GM23248 (cell line): ENCODE results near the gene HIVEP3.

Experiments used
- EZH2 ChIP-seq: fragments of 200-600 bp; sonication (generic); IDR thresholded peaks from 2 replicates; pipeline ENCODE4 v1.6.1; 2018; ENCODE audit warnings: antibody characterized with exemption, mild to moderate bottlenecking; ENCODE audit not compliant: insufficient read depth, poor library complexity, severe bottlenecking
- EZH2phosphoT487 ChIP-seq: fragments of 200-600 bp; sonication (generic); IDR thresholded peaks from 2 replicates; pipeline ENCODE4 v1.6.1; 2018; ENCODE audit warnings: antibody characterized with exemption, moderate library complexity, mild to moderate bottlenecking, low read depth; ENCODE audit not compliant: insufficient read depth

DNA sequence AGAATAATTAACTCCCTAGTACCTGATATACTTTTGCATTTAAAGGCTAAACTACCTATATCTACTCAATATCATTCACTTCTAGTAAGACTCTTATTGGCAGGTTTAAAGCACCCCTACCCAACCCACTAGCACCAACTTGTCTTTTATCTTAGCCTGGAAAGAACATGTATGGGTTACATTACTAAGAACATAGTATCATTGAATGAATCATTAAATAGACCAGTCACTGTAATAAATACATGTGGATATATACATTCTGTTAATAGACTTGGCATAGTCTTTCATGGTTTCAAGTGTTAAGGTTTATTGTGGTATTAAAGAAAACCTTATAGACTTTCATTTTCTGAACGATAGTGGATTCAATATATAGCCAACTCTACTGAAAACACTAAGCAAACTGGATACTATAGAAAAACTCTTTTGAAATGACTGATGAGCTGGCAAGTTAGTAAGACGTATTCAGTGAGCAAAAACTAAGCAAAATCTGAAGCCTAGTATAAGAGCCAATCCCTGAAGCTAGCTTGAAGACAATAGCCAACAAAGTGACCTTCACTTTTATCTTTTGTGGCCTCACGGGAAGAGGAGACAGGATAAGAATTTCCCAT is 10.3 kb downstream of the HIVEP3 start:
- TF ChIP-seq EZH2 (no peak), EZH2phosphoT487 (no peak)
